ENCODE data around the gene INHBE. TPM values are rescaled to one million over a fixed set of nuclear protein-coding genes. Genes with fewer than 3 reads are reported as not detected.

Gene INHBE
- total RNA-seq, 1 donor from 2014 or later = 8.4 TPM

DNA sequence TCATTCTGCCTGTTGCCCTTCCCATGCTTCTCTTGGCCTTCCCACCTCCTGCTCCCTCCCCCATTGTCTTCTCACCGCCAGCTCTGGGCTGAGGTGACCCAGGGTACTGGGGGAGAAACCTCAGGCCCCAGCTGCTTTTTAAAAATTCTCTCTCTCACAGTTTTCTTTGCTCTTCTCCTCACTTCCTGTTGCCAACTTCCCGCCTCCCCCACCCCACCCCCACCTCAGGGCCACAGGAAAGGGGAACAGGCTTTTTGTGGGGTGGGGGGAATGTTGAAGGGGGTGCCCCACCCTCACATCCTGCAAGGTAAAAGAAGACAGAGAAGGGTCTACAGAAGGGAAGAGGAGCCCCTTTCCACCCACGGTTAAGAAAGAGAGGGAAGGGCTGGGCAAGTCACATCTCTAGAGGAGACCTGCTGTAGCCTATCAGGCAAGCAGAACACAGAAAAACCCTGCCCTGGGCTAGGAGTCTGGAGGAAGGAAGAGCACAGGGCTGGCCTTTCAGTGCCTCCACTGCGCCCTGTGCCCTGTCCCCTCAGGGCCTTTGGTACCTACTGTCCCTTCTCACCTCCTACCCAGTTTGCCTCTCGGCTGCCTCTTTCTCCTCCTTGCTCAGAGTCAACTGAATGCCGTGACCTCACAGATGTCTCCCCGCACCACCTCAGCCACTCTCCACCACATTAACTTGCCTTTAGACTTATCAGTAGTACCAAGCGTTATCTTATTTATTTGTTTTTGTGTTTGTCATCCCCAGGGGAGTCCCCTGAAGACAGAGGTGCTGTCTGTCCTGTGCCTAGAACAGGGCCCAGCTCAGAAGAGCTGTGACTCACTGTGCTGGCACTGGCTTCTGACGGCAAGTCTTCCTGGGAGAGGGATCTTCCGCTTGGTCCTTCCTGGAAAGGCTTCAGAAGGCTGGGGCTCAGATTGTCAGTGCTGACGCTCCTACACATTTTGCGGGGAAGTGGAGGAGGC lies 22.9 kb downstream of the INHBE start:
- Mint-ChIP-seq H3K9me3 (ENCODE audit: low read depth) (no peaks in the 10 kb centered on the region), H3K27ac (ENCODE audit: unreplicated experiment) (no peak overlapping the region), H3K4me1 (ENCODE audit: low read depth) (peaks cover 24% of the 10 kb centered on the region), H3K27me3 (ENCODE audit: low read depth) (peaks cover 23% of the 10 kb centered on the region), H3K36me3 (ENCODE audit: low read depth) (no peaks in the 10 kb centered on the region), H3K4me3 (ENCODE audit: unreplicated experiment) (no peak overlapping the region)
- TF ChIP-seq, protein P1, sequence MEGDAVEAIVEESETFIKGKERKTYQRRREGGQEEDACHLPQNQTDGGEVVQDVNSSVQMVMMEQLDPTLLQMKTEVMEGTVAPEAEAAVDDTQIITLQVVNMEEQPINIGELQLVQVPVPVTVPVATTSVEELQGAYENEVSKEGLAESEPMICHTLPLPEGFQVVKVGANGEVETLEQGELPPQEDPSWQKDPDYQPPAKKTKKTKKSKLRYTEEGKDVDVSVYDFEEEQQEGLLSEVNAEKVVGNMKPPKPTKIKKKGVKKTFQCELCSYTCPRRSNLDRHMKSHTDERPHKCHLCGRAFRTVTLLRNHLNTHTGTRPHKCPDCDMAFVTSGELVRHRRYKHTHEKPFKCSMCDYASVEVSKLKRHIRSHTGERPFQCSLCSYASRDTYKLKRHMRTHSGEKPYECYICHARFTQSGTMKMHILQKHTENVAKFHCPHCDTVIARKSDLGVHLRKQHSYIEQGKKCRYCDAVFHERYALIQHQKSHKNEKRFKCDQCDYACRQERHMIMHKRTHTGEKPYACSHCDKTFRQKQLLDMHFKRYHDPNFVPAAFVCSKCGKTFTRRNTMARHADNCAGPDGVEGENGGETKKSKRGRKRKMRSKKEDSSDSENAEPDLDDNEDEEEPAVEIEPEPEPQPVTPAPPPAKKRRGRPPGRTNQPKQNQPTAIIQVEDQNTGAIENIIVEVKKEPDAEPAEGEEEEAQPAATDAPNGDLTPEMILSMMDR (IDR thresholded peaks at IDR 0.05) = no peak
- peak; percentile 51 for DNase-seq (ENCODE audit: low spot score)

DNA sequence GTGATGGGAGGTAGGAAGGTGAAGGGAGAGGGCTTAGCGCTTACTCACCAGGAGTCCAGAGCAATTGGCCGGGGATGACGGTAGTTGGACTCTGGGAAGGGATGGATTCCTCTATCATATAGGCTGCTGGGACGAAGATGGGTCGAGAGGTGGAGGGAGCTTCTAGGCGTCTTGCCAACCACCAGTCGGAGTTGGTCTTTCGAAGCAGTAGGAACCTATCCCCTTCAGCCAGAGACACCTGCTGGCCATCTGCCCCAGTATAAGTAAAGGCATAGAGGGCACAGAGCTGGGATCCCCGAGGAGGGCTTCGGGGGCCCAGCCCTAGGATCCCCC lies 23.9 kb downstream of the INHBE start:
- Mint-ChIP-seq H3K27me3 (ENCODE audit: low read depth) (peaks cover 17% of the 10 kb centered on the region), H3K4me1 (ENCODE audit: low read depth) (peaks cover 31% of the 10 kb centered on the region), H3K9me3 (ENCODE audit: low read depth) (no peaks in the 10 kb centered on the region), H3K4me3 (ENCODE audit: unreplicated experiment) (no peak overlapping the region), H3K36me3 (ENCODE audit: low read depth) (no peaks in the 10 kb centered on the region), H3K27ac (ENCODE audit: unreplicated experiment) (no peak overlapping the region)
- TF ChIP-seq, protein P1 (IDR thresholded peaks at IDR 0.05) = no peak
- peak; percentile 35 for DNase-seq (ENCODE audit: low spot score)

DNA sequence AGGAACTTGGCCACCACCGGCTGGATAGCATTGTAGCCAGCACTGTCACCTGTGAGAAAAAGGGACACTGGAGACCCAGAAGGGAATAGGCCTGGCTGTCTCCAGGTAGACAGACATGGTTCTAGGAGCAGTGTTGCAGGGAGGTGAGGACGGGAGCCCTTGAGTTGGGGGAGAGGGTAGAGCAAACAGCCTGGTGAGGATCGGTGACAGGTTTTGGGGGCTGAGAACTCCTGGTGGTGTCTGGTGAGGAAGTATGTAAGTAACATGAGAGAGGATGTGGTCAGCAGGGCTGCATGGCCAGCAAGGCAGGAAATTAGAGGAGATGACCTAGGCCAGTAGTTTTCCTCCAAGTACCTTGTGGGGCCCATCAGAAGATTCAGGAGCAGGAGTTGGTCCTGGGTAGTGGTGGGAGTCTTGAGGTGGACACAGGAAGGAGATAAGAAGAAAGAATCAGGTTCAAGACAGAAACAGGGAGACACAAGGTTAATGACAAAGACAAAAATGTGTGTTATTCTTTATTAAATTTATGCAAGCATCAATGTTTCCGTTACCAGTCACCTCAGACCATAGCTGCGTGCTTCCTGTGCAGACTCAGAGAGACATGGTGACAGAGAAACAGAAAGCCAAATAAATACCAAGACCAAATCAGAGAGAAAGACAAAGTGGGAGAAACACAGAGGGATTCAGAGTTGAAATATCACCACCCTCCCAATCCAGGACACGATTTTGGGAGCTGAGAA lies 24.4 kb downstream of the INHBE start, which contains the start of gene ARHGAP9:
Gene ARHGAP9, minus strand, starts transcription at position 491 of the 740 bp plus-strand sequence. Its CDS starts 460 bp downstream, at position 31.
- H3K4me3 Mint-ChIP-seq (ENCODE audit: unreplicated experiment) = no peak within 1 kb of the TSS
- no peak for DNase-seq (ENCODE audit: low spot score)
- peak within 1 kb of the TSS; percentile 46 for H3K27ac Mint-ChIP-seq (ENCODE audit: unreplicated experiment)
- H3K27me3 Mint-ChIP-seq (ENCODE audit: low read depth) = peaks cover 11% of the 10 kb centered on the region
- H3K4me1 Mint-ChIP-seq (ENCODE audit: low read depth) = peaks cover 31% of the 10 kb centered on the region
- H3K9me3 Mint-ChIP-seq (ENCODE audit: low read depth) = no peaks in the 10 kb centered on the region
- TF ChIP-seq, protein P1 (IDR thresholded peaks at IDR 0.05) = no peak
- no peaks in the 10 kb centered on the region for H3K36me3 Mint-ChIP-seq (ENCODE audit: low read depth)

DNA sequence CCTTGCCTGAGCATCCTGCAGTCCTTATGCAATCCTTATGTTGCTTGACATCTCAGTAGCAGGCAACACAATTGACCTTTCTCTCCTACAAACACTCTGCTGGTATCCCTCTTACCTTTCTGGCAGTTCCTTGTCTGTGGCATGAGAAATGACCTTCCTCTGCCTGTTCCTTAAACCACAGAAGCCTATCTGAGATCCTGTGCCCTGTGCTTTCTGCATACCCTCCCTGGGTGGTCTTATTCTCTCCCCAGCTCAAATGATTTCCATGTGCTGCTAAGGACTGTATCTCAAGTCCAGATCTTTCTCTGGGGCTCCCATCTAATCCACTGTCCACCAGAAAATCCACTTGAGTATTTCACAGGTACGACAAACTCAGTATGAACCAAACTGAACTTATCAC lies 26.6 kb downstream of the INHBE start:
- H3K9me3 Mint-ChIP-seq (ENCODE audit: low read depth) = no peaks in the 10 kb centered on the region
- no peak overlapping the region for H3K4me3 Mint-ChIP-seq (ENCODE audit: unreplicated experiment)
- no peak for DNase-seq (ENCODE audit: low spot score)
- TF ChIP-seq, protein P1 (IDR thresholded peaks at IDR 0.05) = no peak
- peaks cover 22% of the 10 kb centered on the region for H3K4me1 Mint-ChIP-seq (ENCODE audit: low read depth)
- no peak overlapping the region for H3K27ac Mint-ChIP-seq (ENCODE audit: unreplicated experiment)
- H3K36me3 Mint-ChIP-seq (ENCODE audit: low read depth) = no peaks in the 10 kb centered on the region
- H3K27me3 Mint-ChIP-seq (ENCODE audit: low read depth) = no peaks in the 10 kb centered on the region

DNA sequence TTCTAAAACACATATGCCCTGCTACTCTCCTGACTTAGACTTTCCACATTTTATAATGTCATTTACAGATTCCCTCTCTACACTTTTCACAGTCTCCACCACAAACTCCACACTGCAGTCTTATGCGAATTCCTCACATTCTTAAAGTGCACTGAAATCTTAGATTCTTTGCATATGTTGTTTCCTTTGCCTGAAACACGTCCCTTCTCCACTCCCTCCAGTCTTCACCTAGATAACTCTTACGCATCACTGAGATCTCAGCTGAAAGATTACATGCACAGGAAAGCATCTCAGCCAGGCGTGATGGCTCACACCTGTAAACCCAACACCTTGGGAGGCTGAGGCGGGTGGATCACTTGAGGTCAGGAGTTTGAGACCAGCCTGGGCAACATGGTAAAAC lies 28.4 kb downstream of the INHBE start:
- TF ChIP-seq, protein P1 (IDR thresholded peaks at IDR 0.05) = no peak
- H3K9me3 Mint-ChIP-seq (ENCODE audit: low read depth) = no peaks in the 10 kb centered on the region
- no peak overlapping the region for H3K4me3 Mint-ChIP-seq (ENCODE audit: unreplicated experiment)
- H3K4me1 Mint-ChIP-seq (ENCODE audit: low read depth) = peaks cover 23% of the 10 kb centered on the region
- H3K27ac Mint-ChIP-seq (ENCODE audit: unreplicated experiment) = peak overlapping the region; percentile 68
- peak; percentile 7 for DNase-seq (ENCODE audit: low spot score)
- peaks cover 1% of the 10 kb centered on the region for H3K36me3 Mint-ChIP-seq (ENCODE audit: low read depth)
- no peaks in the 10 kb centered on the region for H3K27me3 Mint-ChIP-seq (ENCODE audit: low read depth)
